ENCODE data around the gene CNTN5.

Gene CNTN5

DNA sequence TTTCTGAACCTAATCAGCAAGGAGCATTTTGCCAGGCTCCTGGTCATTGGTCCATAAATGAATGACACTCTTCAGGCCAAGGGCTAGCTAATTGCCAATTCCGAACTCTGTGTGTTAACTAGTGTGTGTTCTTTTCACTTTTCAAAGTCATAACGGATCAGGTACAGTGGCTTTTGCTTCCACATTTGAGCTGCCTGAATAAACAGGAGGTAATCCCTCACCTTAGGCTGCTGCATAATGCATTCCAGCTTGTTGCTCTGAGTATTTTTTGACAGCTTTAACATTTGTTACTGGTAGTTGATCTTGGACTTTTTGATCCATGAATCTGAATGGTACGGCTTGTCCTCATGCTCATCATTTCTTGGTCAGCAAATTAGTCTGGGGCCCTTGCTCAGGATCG lies 485.1 kb downstream of the CNTN5 start:
- no peak for DNase-seq (ENCODE audit: low read depth in 2 of 2)

DNA sequence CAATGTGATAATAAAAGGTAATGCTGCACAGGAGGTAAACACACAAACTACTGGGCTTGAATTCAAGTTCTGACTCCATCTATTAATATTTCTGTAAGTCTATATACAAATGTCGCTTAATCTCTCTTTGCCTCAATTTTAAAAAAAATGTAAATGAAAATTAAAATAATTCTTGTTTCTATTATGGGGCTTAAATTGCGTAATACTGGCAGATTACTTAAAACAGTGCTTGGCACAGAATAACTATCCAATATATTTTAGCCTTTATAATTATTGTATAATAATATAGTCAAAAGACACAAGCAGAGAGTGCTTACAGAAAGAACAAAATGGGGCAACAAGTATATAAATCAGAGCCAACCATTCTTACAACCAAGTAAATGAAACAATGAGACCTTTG lies 489.1 kb downstream of the CNTN5 start:
- no peak for DNase-seq (ENCODE audit: low read depth in 2 of 2)

DNA sequence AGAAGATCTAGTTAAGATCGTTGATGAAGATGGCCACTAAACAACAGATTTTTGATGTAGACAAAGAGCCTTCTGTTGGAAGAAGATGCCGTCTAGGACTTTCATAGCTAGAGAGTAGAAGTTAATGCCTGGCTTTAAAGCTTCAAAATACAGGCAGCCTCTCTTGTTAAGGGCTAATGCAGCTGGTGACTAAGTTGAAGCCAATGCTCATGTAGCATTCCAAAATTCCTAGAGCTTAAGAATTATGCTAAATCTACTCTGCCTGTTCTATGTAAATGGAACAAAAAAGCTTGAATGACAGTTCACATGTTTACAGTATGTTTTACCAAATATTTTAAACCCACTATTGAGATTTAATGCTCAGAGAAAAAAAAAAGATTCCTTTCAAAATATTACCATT lies 492.6 kb downstream of the CNTN5 start:
- DNase-seq (ENCODE audit: low read depth in 2 of 2): no peak

DNA sequence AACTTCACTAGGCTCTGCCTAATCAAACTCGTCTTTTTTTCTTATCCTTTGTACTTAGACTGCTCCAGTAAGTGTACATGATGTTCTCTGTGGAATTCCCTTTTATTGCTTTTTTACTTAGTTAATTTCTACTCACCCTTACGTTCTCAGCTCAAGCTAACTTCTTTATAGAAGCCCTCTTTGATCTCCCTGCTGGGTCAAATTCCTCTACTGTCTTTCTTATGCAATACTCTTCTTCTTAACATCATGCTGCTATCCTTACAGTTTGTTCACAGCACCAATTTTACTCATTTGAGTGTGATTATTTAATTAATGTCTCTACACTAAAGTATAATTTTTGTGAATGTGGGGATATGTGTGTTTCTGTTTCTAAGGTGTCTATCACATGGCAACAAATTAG lies 498.3 kb downstream of the CNTN5 start:
- no peak for DNase-seq (ENCODE audit: low read depth in 2 of 2)

DNA sequence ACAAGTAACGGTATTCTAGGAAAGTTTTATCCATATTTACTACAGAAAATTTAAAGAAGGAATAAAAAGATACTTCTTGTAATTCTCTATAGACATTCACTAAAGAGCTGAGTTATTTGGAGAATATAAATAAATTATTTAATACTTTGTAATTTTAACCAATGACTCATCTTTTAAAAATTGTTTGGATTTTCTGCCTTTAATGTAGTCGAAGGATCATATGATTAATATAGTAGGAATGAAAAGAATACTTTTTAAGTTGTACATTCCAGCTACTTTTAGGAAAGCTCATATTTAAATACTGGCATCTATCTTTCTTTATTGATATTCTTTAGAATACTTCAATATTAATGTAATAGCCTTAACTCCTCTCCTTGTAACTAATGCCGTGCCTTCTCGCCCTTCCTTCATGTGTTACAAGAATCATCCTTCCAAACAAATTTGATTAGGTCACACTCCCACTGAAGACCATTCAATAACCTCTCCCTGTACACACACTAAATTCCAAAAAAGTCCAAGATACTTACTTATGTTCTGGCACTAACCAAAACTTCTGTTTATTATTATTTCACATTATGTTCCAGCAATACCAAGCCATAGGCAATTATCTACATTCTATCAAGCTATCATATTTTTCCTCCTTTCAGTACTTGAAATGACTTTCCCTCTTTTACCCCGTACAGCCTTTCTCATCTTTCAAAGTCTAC lies 501.9 kb downstream of the CNTN5 start:
- DNase-seq (ENCODE audit: low read depth in 2 of 2): no peak

DNA sequence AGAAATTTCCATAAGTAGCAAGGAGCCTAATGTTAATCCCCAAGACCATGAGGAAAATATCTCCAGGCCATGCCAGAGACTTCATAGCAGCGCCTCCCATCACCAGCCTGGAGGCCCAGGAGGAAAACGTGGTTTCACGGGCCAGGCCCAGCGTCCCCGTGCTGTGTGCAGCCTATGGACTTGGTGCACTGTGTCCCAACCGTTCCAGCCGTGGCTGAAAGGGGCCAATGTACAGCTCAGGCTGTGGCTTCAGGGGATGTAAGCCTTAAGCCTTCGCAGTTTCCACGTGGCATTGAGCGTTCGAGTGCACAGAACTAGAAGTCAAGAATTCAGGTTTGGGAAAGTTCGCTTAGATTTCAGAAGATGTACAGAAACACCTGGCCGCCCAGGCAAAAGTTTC lies 510.7 kb downstream of the CNTN5 start:
- DNase-seq (ENCODE audit: low read depth in 2 of 2): no peak

DNA sequence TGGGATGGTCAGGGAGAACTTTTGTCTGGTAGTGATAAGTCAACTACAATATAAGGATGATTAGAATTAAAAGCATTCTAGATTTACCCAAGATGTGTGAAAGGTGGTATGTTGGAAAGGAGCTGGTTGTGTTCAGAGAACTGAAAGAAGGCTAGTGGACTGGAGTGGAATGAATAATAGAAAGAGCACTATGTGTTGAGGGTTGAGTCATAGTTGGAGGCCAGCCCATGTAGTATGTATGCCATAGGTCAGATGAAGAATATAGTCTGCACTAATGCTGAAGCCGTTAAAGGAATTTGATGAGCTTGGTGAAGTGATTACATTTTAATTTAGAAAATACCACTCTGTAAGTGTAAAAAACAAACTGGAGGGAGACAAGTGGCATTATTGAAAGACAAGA lies 514.1 kb downstream of the CNTN5 start:
- DNase-seq (ENCODE audit: low read depth in 2 of 2): no peak

DNA sequence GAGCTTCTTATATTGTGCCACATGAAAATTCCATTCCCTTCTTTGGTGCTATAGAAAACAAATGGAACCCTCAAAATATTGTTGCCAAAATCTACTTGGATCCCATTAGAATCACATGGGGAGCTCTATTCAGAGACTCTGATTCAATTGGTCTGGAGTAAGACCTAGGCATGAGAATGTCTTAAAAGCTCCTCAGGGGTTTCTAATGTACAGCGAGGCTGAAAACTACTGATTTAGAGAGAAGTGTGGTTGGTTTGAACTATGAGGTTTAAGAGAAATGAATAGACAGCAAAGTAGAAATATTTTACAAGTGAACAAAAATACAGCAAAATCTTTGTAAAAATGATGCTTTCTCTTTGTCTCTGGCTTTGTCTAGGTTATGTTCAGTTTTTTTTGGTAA lies 514.7 kb downstream of the CNTN5 start:
- no peak for DNase-seq (ENCODE audit: low read depth in 2 of 2)

DNA sequence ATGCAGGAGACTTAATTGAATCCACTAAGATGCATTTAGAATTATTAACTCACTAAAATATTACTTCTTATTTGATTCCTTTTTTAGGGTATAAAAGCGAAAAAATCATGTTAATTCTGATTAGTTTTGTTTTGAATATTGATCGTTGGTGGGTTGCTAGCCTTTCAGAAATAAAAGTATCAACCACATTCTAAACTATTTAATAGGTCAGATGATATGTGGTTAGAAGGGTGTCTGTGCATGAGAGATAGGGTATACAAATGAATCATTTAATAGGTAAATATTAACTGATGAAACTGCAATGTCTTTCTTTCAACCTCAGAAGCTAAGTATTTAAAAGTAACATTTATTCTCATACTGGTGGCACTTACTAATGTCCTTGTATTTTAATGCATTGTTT lies 515.1 kb downstream of the CNTN5 start:
- DNase-seq (ENCODE audit: low read depth in 2 of 2): no peak

DNA sequence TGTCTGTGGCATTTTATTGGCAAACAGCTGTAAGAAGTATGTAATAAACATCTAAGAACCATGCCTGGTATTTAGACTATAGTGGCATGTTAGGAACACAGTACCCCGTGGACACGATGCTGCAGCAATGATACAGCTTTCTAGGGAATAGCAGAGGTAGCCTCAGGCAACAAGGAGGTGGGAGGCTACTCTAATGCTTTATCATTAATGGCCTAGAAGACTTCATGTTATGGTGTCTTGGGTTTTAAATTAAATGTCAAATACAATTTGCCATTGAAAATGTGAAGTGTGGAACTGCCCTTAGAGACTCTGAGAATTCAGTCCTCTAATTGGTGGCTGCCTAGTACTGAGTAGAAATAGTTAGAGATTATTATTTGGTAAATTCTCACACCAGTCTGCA lies 516.9 kb downstream of the CNTN5 start:
- DNase-seq (ENCODE audit: low read depth in 2 of 2): no peak

DNA sequence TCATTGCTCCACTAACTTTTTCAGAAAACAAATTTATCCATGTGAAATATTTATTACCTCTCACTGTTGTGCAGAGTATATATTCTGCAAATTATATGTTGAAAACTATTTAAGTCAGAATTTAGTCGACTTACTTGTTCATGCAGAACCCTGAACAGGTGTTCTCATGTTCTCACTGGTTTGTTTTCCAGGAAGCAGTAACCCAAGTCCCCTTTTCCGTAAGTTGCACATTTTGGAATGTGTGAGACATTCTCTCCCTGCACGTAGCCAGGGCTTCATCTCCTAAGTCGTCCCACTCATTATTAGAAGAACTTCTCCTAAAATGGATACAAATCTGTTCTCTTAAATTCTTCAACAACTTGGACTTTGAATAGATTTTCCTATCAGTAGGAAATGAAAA lies 524.9 kb downstream of the CNTN5 start:
- DNase-seq (ENCODE audit: low read depth in 2 of 2): no peak

DNA sequence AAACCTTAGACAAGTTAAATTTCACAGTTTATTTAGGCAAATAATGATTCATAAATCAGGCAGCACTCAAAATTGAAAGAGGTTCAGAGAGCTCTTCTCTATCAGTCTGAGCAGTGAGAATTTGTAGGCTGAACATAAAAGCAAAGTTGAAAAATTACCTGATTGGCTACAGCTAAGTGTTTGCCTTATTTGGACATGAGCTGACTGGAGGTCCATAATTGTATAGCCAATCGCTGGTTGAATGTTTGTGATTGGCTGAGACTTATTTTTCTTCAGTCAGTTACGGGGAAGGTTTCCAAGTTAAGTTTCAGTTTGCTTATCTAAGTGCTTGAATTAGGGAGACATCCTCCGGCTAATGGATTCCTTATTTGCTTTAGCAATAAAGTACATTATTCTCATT lies 527.5 kb downstream of the CNTN5 start:
- DNase-seq (ENCODE audit: low read depth in 2 of 2): no peak

DNA sequence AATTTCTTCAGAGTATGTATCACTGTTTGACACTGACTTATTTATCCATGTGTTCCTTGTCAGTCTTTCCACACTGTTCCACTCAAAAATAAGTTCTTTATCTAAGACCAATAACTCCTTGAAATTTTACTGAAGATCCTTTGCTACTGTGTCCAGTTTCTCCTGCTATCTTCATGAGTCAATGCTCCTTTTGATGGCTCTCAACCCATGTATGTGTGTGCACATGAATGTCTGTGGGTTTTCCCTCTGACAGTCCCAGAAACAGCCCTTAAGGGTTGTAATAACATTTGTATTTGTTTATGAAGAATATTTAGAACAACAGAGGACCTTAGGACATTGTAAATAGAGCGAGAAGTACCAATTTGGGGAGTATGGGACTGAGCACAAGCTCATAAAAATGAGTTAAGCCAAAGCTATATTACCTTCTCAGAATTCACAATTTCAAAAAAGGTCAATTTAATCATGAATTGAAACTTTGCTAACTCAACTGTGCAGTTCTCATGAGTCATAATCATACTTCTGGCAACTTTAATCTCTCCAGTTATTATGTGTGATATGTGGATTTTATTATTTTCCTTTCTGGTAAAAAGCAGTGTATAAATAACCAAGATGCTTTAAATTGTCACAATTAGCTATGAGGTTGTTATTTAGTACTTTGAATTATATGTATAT lies 533.6 kb downstream of the CNTN5 start:
- DNase-seq (ENCODE audit: low read depth in 2 of 2): no peak

DNA sequence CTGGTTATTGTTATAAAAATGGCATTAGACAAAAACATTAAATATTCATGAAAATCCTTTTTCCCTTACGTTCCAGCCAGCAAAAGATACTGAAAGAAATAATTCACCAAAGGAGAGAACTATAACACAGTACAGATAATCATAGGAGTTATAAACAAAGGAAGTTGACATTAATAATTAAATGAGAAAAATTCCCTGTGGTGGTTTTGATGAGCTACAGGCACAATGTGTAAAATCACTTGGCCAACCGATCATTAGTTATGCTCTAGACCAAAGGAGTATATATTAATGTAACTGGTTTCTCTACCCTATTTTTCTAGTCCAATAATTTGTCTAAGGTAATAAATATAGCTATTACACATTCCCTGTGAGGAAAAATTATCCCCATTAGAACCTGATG lies 534.7 kb downstream of the CNTN5 start:
- no peak for DNase-seq (ENCODE audit: low read depth in 2 of 2)

DNA sequence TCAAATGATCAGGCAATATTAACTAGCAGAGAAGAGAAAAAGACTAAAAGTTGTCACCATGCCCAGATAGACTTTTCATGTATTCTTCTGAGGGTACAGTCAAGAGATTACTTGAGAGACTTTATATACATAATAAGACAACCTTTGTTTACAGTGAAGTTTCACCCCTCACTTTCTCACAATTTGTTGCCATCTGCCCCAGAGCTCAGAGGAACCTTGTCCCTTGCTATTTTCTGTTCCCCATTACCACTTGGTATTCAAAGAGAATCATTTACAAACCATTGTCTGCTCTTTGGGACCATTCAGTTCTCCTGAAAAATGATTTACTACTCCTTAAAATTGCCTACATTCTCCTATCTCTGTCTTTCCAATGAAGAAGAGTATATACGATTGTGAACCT lies 544.6 kb downstream of the CNTN5 start:
- DNase-seq (ENCODE audit: low read depth in 2 of 2): no peak

DNA sequence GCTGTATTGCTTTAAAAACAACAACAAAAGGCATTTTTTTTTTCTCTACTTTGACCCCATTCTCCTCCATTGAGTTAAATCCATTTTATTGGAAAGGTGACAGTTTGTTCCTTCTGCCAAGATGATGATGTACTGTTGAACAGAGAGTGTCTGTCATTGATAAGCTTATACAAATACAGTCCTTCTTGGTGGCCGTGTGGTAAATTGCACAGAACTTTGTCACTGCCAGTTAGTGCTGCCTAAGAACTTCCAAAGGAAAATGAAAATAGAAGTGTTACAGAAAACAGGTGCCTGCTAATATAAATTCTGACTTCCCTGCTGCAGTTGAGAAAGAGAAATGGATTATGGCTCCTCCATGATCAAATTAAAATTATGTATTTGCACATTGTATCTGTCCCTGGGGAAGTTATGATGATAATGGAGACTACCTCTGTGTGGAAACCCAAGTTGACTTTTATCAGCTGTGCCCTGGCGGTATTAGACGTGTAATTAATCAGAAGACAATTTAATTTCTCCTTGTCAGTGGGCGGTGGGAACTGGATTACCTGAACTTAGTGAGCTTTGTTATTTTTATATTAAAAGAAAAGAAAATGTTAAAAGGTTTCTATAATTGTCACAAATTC lies 546.7 kb downstream of the CNTN5 start:
- no peak for DNase-seq (ENCODE audit: low read depth in 2 of 2)

DNA sequence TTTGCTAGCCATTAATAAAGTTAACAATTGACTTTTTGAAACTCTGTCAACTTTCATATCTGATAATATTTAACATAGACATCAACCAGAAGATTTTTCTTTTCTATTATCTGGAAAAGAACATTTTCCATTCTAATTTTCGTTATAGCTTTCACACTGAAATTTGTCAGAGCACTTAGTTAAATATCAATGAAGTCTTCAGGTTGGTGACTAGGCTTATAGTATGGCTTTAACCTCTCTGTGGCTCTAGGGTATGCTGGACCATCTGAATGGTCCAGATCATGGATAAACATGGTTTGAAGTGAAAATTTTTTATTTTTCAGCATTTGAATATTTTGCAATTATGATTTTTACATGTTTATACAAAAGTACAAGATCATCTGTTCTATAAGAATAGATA lies 548.1 kb downstream of the CNTN5 start:
- no peak for DNase-seq (ENCODE audit: low read depth in 2 of 2)

DNA sequence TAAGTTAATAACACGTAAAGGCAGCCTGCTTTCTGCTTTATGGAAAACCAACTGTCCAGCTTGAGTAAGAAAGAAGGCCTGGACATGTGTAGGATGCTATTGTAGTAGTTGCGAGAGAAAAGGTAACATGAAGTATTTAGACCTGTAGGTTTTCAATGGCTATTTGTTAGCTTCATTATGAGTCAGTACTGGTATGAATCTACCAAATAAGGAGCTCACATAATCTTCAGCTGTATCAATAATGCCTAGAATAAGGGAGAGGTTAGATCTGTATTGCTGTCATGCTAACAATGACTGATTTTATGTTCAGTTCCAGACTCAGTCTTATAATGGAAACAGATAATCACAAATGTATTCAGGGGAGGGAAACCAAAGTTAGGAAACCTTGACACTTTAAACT lies 550.3 kb downstream of the CNTN5 start:
- DNase-seq (ENCODE audit: low read depth in 2 of 2): no peak

DNA sequence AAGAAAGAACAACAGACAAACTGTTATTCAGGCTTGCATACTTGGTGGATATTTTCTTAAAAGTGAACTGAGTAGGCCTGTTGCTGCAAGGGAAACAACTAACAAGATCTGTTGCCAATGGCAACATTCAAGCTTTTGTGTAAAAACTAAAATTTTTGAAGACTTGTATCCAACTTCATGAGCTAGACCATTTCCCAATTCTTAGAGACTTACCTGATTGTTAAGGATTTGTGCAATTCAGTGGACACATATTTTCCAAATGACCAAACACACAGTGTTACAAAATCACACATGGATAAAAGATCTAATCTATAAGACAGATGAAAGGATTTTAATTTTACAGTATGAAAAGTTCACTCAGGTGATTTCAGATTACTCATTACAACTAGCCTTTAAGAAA lies 564.1 kb downstream of the CNTN5 start:
- no peak for DNase-seq (ENCODE audit: low read depth in 2 of 2)

DNA sequence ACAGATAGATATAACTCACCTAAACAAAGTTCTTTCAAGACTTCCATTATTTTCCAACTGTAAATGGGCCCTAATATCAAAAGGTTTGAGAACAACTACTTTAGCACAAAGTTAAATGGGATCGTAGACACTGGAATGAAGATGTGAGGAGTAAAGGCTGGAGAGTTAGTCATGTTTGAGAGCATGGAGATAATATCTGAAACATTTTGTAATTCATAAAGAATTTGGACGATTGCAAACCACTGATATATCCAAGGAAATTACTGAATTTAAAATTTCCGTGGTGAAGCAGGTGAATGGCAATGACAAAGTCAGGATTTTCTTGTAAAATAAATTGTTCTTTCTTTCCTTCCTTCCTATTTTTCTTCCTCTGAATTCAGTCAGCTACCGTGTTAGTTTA lies 564.9 kb downstream of the CNTN5 start:
- DNase-seq (ENCODE audit: low read depth in 2 of 2): no peak

DNA sequence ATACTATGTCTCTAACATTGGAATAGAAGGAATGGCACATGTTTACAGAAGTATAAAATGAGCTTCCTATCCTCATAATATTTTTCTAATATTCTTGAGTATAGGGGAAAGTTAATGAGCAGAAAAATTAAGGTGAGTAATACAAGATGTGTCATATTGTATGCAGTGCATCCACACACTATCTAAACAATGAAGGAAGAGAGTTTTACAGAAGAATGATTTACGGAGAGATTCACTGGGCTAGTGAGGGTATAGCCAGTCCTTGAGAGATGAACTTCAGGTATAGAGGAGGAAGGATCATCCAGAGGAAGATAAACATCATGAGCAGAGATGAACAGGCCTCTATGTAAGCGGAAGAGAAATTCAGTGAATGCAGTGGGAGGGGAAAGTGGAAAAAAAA lies 569.0 kb downstream of the CNTN5 start:
- no peak for DNase-seq (ENCODE audit: low read depth in 2 of 2)

DNA sequence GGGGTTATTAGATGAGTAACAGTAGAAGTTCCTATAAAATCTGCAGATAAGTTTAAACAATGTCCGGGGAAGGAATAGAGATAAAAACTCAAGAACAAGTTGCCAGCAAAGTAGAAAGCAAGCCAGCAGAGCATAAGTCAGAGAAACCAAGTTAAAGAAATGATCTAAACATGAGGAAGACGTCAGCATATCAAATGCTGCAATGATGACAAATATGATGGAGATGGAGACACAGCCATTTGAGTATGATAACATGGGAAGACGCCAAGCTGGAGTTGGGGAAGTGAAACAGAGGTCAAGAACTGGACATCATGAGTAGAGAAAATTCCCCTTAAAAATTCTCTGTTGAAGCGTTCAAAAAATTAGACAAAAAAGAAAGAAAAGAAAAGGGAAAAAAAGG lies 571.5 kb downstream of the CNTN5 start:
- DNase-seq (ENCODE audit: low read depth in 2 of 2): no peak

DNA sequence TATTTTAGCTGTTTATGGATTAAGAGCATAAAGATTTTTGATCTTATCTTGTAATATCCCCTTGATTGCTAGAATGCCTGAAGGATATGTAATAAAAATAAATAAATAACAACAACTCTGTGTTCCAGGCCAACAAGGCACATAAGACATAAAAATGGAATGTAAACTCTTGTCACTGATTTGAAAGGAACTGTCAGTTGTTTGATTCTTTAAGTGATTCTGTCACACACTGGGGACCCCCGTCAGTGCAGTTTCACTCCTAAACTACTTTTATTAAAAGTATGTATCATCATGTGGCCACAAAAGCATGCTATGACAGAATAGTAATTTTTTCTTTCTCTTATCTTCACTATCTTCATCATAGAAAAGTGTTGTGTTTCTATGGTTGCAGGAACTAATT lies 572.4 kb downstream of the CNTN5 start:
- no peak for DNase-seq (ENCODE audit: low read depth in 2 of 2)

DNA sequence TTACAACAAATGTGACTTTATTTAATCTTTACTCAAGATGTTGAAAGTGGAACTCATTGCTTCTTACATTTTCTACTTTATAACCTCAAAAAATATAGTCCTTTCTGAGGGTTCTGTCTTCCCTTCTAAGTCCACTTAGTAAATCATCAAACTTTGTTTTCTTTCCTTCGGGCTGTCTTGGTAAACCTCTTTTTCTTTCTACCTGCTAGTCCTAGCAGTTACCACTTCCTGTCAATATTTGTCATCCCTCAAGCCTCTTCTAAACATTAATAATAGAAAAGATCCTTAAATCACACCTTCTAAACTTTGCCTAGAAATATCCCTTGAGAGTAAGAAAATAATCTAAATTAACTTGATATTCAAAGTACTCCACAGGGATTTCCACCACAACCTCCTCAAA lies 580.4 kb downstream of the CNTN5 start:
- no peak for DNase-seq (ENCODE audit: low read depth in 2 of 2)

Data from stimulated activated CD8-positive, alpha-beta memory T cell treated with anti-CD3 and anti-CD28 coated beads, Interleukin-2, amount 100 ng/mL, for 48 hours (primary cell).